ENCODE results near the gene IGSF21. TPM values are rescaled to one million over a fixed set of nuclear protein-coding genes. Genes with fewer than 3 reads are reported as not detected.

IGSF21 gene
- total and polyA plus RNA-seq, 2 of the 4 experiments (the other 2 are of a cell fraction): not detected

DNA sequence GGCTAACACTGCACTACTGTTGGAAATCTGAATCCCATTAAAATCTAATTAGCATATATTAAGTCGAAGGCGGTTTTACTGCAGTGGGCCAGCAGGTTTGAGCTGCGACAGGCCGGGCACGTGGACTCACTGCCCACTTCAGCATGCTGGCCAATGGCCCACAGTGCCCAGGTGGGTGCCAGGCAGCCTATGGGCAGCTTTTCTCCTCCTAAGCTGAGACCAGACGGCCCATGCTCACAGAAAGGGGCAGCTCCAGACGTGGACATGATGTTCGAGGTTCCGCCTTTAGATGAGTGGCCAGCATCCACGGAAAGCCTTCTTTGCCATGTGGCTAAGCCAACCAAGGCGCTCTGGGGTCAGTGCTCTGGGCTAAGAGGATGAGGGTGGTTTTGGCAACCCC lies 283.4 kb downstream of the IGSF21 start:
- no peak overlapping the region for H4K91ac ChIP-seq (ENCODE audit: insufficient read depth, low read depth, low read length)
- H4K20me1 ChIP-seq (ENCODE audit: insufficient read depth, low read length): no peaks in the 10 kb centered on the region
- H2BK20ac ChIP-seq (ENCODE audit: low read depth, low read length): no peak overlapping the region
- no TSS peak for BruUV-seq (replicated peaks)
- in situ Hi-C loops (cut with MboI; ENCODE audit: low sequenced_read_pairs): no loop called here
- H2AFZ ChIP-seq (replicated peaks; ENCODE audit: low read length, poor library complexity): no peak overlapping the region
- ATAC-seq (ENCODE audit: low read depth) (no peak), DNase-seq (no peak)
- CTCF ChIA-PET: no interaction called here
- dilution Hi-C loops (cut with HindIII; ENCODE audit: low sequenced_read_pairs, unreplicated experiment): no loop called here
- no peak overlapping the region for H3K23ac ChIP-seq (ENCODE audit: low read depth, low read length)
- no peak overlapping the region for H4K5ac ChIP-seq (ENCODE audit: low read depth, low read length)
- H3K18ac ChIP-seq (ENCODE audit: low read depth, low read length): no peak overlapping the region
- H2AK5ac ChIP-seq (ENCODE audit: low read depth, low read length): no peak overlapping the region
- H3K27ac ChIP-seq (ENCODE audit: insufficient read depth, low read length): no peak overlapping the region
- H4K8ac ChIP-seq (ENCODE audit: low read depth in 2 of 2, low read length in 2 of 2): no peak overlapping the region
- H3K36me3 ChIP-seq (ENCODE audit: control insufficient read depth, insufficient read depth, low read length): no peaks in the 10 kb centered on the region
- no peak overlapping the region for H3K14ac ChIP-seq (replicated peaks; ENCODE audit: low read depth, low read length)
- POLR2A ChIA-PET (ENCODE audit: unreplicated experiment): no interaction called here
- no peak overlapping the region for H3K4me3 ChIP-seq (ENCODE audit: insufficient read depth, low read depth, low read length)
- intact Hi-C loops (cut with micrococcal nuclease): no loop called here
- no peak overlapping the region for H3K56ac ChIP-seq (ENCODE audit: extremely low read depth, insufficient read depth, low read length)
- H3K9ac ChIP-seq (ENCODE audit: low read depth, low read length): no peak overlapping the region
- H3K4me2 ChIP-seq (ENCODE audit: low read depth, low read length): no peak overlapping the region
- TF ChIP-seq, protein P1, sequence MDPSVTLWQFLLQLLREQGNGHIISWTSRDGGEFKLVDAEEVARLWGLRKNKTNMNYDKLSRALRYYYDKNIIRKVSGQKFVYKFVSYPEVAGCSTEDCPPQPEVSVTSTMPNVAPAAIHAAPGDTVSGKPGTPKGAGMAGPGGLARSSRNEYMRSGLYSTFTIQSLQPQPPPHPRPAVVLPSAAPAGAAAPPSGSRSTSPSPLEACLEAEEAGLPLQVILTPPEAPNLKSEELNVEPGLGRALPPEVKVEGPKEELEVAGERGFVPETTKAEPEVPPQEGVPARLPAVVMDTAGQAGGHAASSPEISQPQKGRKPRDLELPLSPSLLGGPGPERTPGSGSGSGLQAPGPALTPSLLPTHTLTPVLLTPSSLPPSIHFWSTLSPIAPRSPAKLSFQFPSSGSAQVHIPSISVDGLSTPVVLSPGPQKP (IDR thresholded peaks at IDR 0.05; ENCODE audit: borderline replicate concordance, low read depth, low read length): no peak
- TF ChIP-seq RFX5 (IDR thresholded peaks at IDR 0.05; ENCODE audit: low read depth, low read length) (no peak), BHLHE40 (IDR thresholded peaks at IDR 0.05; ENCODE audit: low read depth, low read length) (no peak), CHD1 (IDR thresholded peaks at IDR 0.05; ENCODE audit: low read depth, low read length) (no peak), RAD21 (IDR thresholded peaks at IDR 0.05; ENCODE audit: low read length) (no peak), MAFK (IDR thresholded peaks at IDR 0.05; ENCODE audit: low read depth, low read length) (no peak), NFE2L2 (IDR thresholded peaks at IDR 0.05; ENCODE audit: low read depth, low read length) (no peak), SMC3 (IDR thresholded peaks at IDR 0.05; ENCODE audit: low read depth, low read length) (no peak), POLR2A (IDR thresholded peaks at IDR 0.05; ENCODE audit: low read depth, low read length) (no peak), FOS (IDR thresholded peaks at IDR 0.05; ENCODE audit: low read depth, low read length) (no peak), MXI1 (IDR thresholded peaks at IDR 0.05; ENCODE audit: borderline replicate concordance, low read depth, low read length) (no peak), CEBPB (IDR thresholded peaks at IDR 0.05; ENCODE audit: low read depth, low read length) (no peak), MAZ (IDR thresholded peaks at IDR 0.05; ENCODE audit: borderline replicate concordance, low read depth, low read length) (no peak), RCOR1 (IDR thresholded peaks at IDR 0.05; ENCODE audit: insufficient replicate concordance, low read length) (no peak)
- TF ChIP-seq, protein P2, sequence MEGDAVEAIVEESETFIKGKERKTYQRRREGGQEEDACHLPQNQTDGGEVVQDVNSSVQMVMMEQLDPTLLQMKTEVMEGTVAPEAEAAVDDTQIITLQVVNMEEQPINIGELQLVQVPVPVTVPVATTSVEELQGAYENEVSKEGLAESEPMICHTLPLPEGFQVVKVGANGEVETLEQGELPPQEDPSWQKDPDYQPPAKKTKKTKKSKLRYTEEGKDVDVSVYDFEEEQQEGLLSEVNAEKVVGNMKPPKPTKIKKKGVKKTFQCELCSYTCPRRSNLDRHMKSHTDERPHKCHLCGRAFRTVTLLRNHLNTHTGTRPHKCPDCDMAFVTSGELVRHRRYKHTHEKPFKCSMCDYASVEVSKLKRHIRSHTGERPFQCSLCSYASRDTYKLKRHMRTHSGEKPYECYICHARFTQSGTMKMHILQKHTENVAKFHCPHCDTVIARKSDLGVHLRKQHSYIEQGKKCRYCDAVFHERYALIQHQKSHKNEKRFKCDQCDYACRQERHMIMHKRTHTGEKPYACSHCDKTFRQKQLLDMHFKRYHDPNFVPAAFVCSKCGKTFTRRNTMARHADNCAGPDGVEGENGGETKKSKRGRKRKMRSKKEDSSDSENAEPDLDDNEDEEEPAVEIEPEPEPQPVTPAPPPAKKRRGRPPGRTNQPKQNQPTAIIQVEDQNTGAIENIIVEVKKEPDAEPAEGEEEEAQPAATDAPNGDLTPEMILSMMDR (conservative IDR thresholded peaks at IDR 0.05; ENCODE audit: low read depth, low read length): no peak
- TF ChIP-seq, protein P3, sequence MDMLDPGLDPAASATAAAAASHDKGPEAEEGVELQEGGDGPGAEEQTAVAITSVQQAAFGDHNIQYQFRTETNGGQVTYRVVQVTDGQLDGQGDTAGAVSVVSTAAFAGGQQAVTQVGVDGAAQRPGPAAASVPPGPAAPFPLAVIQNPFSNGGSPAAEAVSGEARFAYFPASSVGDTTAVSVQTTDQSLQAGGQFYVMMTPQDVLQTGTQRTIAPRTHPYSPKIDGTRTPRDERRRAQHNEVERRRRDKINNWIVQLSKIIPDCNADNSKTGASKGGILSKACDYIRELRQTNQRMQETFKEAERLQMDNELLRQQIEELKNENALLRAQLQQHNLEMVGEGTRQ (IDR thresholded peaks at IDR 0.05; ENCODE audit: low read depth, low read length): no peak
- H2BK15ac ChIP-seq (ENCODE audit: low read depth, low read length): no peak overlapping the region
- no peaks in the 10 kb centered on the region for H3K27me3 ChIP-seq (ENCODE audit: control insufficient read depth, insufficient read depth, low read length)
- H2BK5ac ChIP-seq (ENCODE audit: low read depth, low read length, poor library complexity, severe bottlenecking): no peak overlapping the region
- WGBS, 2 experiments (ENCODE audit: extremely low coverage in 2 of 2, insufficient read length in 1 of 2): 64% methylated on average over 4 of the region's 11 CpGs; no CpG with 5 or more reads in 1 of the 2 experiments
- H3K9me1 ChIP-seq (ENCODE audit: insufficient read depth, low read length): no peaks in the 10 kb centered on the region
- no peaks in the 10 kb centered on the region for H3K4me1 ChIP-seq (ENCODE audit: control insufficient read depth, insufficient read depth, low read length)
- H3K79me1 ChIP-seq (ENCODE audit: low read depth in 1 of 2, low read length in 2 of 2): no peaks in the 10 kb centered on the region
- H2AK9ac ChIP-seq (replicated peaks; ENCODE audit: low read depth, low read length, poor library complexity): no peak overlapping the region
- H2BK120ac ChIP-seq (ENCODE audit: low read depth, low read length): no peak overlapping the region
- no peak overlapping the region for H3K4ac ChIP-seq (ENCODE audit: low read depth, low read length)
- peaks cover 25% of the 10 kb centered on the region; the same call in 1 of the 2 replicates for H3K9me3 ChIP-seq (ENCODE audit: control insufficient read depth, insufficient read depth, low read length)

Data from IMR-90 (cell line).